CD4-positive, alpha-beta T cell treated with Interferon gamma for 1 hour (primary cell): ENCODE data around the gene RNASEH2B.

Source experiments
- DNase-seq: peaks from one replicate; pipeline ENCODE4 v3.0.0-alpha.2; 2020

Gene RNASEH2B

GRCh38 chr13:50908371-50908770 is 1.2 kb upstream of the RNASEH2B start:
- DNase-seq, result no peak

- DNase-seq, result no peak
These were observed 854 bp downstream of the RNASEH2B start for GRCh38 chr13:50910485-50910805.

DNA sequence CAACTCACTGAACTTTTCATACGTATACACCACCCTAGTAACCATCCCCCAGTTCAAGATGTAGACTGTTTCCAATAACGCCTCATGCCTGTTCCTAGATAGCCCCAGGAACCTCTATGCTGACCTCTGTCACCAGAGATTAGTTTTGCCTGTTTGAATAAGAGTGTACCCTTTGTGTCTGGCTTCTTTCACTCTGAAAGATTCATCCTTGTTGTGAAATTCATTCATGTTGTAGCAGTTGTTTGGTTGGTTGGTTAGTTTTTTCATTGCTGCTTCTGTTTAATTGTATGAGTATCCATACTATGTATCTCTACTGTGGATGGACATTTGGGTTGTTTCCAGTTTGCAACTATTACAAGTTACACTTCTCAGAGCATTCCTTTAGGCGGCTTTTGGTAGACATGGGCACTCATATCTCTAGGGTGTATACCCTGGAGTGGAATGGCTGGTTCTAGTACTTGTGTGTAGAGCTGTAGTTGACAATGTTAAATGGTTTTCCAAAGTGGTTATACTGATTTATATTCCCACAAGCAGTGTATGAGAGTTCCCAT is 1.6 kb downstream of the RNASEH2B start:
- no peak for DNase-seq

DNA sequence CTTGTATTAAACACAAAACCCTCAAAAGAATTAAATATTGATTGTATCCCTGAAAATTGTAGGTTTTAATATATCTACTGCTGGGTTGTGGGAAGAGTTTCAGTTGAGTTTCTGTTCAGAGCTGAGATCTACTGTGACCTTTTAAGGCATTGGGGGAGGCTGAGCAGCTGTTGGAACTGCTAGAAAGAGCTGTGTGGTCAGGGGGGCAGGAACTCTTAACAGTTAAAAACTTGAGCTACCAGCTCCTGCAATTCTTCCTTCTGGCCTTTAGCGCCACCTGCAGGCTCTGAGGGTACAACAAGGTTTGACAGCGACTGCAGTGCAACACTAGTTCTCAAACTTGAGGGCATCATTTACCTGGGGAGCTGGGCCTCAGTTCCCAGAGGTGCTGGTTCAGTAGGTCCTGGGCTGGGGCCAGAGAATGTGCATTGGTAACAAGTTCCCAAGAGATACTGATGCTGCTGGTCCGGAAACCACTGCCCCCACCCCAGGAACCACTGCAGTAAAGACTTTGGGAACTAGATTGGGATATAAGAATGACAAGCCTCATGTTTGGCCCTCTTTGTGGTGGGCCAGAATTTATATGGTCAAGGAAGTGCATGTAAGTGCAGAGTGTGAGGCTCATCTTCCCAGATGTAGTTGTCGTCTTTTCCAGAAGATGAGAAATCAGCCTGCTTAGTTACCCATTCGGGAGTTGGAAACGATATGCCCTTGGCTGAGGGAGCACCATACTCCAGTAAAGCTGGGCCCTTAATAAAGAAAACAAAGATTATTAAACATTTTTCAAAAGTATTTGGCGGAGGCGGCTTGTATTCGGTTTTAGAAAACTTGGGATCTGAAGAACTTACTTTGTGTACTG is 2.6 kb downstream of the RNASEH2B start:
- peak; percentile 88 for DNase-seq

- no peak for DNase-seq
These were observed 3.3 kb downstream of the RNASEH2B start for GRCh38 chr13:50912851-50913250.

GRCh38 chr13:50914176-50914700 is 4.6 kb downstream of the RNASEH2B start:
- no peak for DNase-seq

DNA sequence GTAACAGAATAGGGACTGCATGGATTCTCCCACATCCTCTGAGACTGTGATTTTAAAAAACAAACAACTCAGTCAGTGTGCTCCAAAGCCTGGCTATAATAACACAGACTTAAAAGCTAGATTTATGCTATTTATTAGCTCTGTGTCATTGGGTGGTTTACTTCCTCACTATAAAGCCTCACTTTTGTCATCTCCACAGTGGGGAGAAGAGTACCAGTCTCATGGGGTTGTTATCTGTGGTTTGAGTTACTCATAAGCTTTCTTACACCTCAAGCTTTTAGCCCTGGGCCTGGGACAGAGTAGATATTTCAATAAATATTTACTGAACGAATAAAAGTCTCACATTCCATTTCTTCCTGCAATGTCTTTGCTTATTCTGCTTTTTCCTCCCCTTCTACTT is 5.3 kb downstream of the RNASEH2B start:
- no peak for DNase-seq

- peak; percentile 18 for DNase-seq
These were observed 6.0 kb downstream of the RNASEH2B start for GRCh38 chr13:50915565-50915964.

- DNase-seq, result peak; percentile 25
These were observed 7.2 kb downstream of the RNASEH2B start for GRCh38 chr13:50916701-50917184.

DNA sequence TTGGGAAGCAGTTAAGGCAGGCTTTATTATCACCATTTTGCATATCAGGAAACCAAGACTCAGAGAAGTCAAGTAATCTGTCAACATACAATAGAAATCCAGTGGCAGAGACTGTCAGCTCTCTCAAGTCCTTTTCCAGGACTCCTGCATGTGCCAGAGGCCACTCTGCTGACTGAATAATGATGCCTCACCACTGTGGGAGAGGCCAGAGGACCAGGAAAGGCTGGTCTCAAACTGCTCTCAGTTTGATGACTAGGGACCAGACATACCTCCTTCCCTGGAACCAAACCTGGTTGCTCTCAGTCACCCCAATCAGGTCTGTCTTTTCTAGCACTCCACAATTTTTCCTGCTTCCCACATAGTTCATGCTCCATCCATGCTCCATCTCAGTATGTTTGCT is 8.0 kb downstream of the RNASEH2B start:
- DNase-seq, result no peak

DNA sequence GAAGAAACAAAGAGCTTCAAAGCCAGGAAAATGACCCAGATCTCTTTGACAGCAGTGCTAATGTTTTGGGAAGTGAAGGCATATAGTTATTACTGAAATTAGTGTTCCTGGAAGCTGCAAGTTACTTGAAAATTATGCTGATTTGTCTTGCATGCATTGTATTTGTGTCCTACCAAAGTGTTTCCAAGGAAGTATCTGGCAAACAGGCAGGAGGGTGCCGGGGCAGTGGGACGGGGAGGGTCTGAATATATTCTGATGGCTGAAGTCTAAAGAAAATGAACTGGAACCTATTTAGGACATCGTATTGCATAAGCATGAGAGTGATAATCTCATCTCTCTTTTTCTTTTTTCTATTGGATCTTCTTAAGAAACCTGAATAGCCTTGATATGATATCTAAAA is 9.0 kb downstream of the RNASEH2B start:
- DNase-seq, result no peak

- no peak for DNase-seq
These were observed 9.7 kb downstream of the RNASEH2B start for GRCh38 chr13:50919277-50919676.

DNA sequence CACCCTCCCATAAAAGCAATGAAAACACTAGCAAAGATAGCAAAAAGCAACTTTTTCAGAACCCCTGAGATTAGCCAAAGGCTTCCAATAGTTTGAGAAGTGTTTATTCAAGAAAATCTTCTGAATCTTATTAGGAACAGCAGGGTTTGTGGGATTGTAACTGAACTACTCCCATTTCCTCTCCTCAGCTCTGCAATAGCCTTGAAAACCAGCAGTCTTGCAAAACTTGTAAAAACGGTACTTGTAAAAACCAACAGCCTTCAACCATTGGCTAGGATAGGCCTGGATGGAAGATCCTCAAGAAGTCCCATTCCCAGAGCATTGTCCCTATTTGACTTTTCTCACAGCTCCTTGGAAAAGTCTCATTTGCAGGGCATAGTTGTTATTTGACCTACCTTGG is 12.1 kb downstream of the RNASEH2B start:
- no peak for DNase-seq

DNA sequence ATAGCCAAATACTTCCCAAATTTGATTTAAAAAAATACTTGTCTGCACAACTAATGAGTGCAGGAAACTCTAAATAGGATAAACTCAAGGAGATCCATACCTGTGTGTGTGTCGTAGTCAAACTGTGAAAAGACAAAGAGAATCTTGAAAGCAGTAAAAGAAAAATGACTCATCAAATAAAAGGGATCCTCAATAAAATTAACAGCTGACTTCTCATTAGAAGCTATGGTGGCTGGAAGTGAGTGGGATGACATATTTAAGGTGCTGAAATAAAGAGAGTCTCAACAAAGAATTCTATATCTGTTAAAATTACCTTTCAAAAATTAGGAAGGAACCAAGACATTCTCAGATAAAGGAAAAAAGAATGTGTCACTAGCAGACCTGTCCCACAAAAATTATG is 13.7 kb downstream of the RNASEH2B start:
- no peak for DNase-seq

DNA sequence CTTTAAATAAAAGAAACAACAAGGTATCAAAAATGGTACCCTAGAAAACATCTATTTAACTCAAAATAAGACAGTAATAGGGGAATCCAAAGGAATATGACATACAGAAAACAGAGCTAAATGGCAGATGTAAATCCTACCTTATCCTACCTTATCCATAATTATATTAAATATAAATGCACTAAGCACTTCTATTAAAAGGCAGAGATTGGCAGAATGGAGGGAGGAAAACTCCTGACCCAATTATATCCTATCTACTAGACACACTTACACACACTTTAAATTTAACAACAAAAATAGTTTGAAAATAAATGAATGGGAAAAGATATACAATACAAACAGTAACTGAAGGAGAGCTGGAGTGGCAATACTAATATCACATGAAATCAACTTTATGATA is 14.4 kb downstream of the RNASEH2B start:
- no peak for DNase-seq

- no peak for DNase-seq
These were observed 18.1 kb downstream of the RNASEH2B start for GRCh38 chr13:50927701-50928100.

GRCh38 chr13:50928102-50928501 is 18.5 kb downstream of the RNASEH2B start:
- no peak for DNase-seq

GRCh38 chr13:50928659-50929462 is 19.3 kb downstream of the RNASEH2B start:
- DNase-seq, result no peak

DNA sequence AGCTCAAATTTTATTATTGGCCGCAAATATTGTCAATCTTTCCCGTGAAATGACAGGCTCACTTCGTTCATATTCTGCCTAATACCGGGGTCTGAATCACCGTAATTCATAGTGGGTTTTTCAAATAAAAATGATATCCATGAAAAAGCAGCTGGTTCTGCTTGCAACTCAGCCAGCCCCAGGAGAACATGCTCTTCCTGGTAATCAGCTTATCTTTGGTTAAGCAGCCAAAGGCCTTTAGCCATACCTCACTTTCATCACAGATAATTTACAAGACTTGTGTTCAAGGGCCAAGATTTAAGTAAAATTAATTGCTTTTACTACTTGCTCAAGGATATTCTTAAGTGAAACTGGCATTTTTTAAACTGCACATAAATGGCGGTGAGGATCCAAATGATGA is 22.5 kb downstream of the RNASEH2B start:
- no peak for DNase-seq

GRCh38 chr13:50934735-50935435 is 25.3 kb downstream of the RNASEH2B start:
- DNase-seq, result no peak

GRCh38 chr13:50936679-50937078 is 27.1 kb downstream of the RNASEH2B start:
- DNase-seq, result no peak

DNA sequence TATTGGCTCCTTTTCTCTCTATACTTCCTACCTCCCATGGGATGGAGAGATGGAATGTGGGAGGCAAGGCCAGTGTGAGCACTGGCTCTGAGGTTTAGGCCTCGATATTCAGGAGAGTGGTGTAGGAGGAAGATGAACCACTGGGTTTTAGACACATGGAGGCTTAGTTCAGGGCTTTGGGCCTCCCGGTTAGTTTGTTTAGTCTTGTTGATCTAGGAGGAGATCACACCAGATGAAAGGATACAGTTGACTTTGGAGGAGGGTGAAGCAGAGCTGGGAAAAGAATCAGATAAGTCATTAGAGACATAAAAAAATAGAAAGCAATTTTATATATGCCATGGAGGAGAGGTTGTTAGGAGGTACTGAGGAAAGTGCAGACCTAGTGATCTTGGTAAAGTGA is 30.9 kb downstream of the RNASEH2B start:
- DNase-seq, result no peak

DNA sequence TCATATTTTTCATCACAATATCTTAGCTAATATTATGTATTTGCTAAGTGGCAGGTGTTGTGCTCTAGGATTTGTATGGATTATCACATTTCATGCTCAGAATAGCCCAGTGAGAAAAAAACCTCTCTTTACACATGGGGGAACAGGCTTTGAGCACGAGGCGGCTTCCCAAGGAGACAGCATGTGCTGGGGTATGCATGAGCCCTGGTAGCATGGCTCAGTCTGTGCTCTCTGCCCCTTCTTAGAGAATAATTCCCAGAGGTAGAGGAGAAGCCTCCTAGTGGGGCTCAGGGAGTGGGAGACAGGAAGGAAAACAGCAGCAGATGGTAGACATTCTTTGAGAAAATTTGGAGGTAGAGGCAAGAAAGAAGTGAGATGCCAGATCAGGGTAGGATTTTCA is 31.6 kb downstream of the RNASEH2B start:
- no peak for DNase-seq
